ENCODE measurements around the gene RPS6KA6.

RPS6KA6 gene

DNA sequence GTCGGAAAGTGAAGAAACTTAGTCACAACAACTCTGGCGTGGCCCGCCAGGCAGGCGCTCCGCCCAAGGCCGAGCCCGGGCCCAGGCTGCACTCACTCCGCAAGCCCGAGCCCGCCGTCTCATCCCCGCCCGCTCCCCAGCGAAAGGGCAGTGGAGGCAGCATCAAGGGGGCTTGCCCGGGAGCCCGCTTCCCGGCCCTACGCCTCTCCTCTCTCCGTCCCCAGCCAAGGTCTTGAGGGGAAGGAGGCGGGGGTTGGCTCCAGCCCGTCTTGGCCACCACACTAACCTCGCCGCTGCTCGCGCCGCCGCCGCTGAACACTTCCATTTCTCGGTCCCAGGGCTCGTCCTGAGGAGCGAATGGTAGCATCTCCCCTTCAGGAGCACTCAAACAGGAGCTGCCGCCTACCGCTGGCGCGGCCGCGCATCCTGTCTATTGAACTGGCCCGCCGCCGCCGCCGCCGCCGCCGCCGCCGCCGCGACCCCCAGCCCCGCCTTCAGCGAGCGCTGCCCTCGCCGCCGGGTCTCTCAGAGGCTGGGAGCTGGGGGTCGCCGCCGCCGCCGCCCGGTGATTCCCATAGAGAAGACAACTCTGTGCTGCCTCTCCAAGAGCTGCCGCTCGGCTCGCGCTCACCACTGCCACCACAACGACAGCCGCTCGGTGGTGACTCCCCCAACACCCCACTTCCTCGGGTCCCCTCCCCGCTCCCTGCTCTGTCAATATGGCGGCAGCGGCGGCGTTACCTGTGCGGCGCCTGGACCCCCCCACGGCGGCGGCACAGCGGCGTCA is at the start of gene RPS6KA6:
Gene RPS6KA6, minus strand, starts transcription at position 667 of the 787 bp plus-strand sequence. Its CDS starts 300 bp downstream, at position 367.
- DNase-seq: no peak

DNA sequence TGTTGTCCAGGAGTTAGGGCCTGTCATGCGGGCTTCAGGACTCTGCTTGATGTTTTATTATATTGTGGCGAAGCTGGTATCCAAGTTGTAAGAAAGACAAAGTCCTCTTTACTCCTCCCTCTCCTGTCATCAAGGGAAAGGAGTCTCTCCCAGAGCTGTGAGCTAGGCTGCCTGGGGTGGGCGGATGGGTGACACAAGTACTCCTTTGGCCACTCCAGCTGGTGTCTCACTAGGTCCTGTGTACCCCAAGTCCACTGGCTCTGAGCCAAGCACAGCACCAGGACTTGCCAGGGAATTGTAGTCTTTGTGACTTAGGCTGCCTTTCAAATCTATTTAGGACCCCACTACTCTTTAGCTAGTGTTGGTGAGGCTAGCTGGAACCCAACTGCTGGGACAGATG is 36.7 kb upstream of the RPS6KA6 start:
- no peak for DNase-seq

DNA sequence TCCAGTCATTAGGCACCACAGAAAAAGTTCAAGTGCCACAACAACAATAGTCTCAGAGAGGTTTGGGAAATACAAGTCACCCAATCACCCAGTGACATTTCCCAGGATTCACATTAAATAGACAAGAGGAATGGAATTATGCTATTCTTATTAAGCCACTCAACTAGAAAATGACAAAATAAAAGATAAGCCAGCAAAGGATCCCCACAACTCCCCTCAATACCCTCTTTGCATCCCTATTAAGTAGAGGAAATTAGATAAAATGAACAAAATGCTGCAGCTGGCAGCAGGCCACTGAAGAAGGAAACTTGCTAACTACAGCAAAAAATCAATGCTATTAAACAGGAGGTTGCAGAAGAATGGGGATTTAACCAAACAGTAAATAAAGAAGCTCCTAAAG is 35.3 kb upstream of the RPS6KA6 start:
- DNase-seq: no peak

DNA sequence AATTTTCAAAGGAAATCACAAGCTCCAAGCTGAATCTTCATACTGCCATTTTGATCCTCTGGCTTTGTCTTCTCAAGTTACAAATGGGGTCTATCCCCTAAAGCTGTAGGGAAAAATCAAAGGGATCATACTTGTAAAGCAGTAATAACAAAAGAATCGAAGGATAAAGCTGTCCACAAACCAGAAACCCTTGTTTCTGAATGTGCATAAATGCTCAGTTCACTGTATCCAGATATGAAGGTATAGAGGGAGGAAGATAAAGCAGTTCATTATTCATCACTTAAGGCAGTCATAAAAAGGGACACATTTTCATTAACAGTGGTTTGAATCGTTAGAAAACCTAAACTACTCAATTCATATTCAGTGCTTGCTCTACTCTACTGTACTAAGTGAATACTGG is 33.2 kb upstream of the RPS6KA6 start:
- no peak for DNase-seq

DNA sequence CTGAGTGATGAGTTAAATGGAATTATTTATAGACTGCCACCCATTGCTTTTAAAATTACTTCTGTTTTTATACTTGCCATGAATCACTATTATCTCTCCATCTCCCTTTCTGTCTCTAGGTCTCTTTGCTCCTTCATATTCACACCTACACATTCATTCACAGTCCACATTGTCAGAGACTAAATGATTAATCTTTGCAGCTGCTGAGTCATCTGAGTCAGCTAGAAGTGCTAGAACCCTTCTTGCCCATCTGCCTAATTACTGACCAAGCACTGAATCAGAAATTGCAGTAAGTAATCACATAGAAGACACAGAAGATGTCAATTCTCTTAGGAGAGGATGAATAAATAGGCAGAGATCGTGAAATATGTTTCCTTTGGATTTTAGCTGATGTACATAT is 31.6 kb upstream of the RPS6KA6 start:
- no peak for DNase-seq

DNA sequence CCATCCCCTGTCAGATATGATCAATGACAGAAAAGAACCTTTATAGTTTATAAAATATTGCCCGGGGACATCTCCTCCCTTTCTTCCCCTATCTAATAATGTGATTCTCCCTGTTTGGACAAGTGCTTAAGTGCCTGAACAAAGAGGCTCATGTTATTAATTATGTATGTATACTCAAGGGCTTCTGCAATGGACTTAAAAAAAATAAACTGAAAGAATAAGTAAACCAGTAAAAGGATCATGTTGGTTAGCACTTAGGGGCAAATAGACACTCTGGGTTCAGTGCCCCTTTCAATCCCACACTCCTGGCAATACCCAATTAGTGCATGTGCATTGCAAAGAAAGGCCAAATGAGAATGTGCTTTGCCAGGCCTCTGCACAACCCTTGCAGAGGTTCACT is 30.7 kb upstream of the RPS6KA6 start:
- DNase-seq: no peak

DNA sequence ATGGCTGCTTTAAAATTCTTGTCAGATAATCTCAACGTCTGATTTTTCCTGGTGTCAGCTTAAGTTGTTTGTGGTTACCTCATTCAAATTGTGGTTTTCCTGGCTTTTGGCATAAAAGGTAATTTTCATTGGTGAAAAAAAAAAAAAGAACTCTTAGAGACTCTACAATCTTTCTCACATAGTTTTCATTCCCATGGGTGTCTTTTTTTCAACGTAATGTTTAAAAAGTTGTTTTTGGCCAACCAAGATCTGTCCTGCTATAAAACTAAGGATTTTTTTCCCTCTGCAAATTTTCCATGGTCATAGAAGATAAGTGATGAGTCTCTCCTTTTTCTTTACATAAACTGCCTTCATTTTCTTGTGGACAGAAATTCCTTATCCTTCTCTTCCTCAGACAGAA is 28.9 kb upstream of the RPS6KA6 start:
- DNase-seq: no peak

DNA sequence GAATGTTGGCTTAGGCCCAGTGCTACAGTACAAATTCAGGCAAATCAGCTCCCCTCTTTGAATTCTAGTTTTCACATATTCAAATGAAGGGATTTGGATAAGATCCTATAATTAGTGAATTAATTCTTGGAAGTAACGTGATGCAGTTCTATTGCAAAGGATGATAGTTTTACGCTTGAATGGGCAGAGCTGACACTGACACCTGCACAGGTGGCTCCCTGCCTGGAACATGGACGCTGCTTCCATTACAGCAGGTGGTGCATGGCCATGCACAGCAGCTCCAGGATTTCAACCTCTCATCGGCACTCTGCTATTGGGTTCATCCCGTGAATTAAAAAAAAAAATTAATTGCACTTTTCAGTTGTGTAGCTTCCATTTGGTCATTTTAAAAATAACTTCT is 28.4 kb upstream of the RPS6KA6 start:
- no peak for DNase-seq

DNA sequence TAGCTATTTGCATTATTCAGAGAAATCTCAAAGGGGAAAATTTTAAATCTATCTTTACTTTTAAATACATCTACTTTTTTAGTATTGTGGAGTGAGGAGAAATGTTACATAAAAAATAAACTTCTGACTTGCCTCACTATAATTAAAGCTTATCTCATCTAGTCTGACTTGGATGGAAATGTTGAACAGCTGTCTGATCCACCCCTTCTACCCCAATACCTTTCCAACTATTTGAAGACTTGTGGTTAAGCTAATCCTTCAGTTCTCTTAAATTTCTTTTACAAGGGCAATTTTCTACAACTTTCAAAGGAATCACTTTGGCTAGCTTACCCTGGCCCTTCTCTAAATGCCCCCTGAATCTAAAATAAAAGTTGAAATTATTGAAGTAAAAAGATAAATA is 17.3 kb upstream of the RPS6KA6 start:
- no peak for DNase-seq

DNA sequence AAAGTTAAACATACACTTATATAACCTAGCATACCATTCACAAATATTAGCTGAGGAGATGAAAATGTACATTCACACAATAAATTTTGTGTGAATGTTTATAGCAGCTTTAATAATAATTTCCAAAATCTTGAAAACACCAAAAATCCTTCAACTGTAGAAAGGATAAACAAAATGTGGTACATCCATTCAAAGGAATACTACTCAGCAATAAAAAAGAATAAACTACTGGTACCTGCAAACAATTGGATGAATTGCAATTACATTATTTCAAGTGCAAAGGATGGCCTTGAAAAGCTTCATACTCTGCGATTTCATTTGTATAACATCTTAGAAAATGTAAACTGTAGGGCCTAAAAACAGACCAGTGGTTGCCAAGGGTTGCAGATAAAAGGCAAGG is 11.7 kb upstream of the RPS6KA6 start:
- DNase-seq: no peak

DNA sequence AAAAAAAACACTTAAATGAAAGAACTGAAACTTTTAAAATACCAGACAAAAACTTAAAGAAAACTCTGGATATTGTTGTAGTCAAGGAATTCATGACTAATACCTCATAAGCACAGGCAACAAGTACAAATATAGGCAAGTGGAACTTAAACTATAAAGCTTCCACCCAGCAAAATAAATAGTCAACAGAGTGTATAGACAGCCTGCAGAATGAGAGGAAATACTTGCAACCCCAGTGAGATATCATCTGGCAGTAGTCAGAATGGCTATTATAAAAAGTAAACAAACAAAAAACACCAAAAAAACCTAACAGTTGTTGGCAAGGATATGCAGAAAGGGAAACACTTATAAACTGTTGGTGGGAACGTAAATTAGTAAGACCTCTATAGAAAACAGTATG is 9.6 kb upstream of the RPS6KA6 start:
- no peak for DNase-seq

DNA sequence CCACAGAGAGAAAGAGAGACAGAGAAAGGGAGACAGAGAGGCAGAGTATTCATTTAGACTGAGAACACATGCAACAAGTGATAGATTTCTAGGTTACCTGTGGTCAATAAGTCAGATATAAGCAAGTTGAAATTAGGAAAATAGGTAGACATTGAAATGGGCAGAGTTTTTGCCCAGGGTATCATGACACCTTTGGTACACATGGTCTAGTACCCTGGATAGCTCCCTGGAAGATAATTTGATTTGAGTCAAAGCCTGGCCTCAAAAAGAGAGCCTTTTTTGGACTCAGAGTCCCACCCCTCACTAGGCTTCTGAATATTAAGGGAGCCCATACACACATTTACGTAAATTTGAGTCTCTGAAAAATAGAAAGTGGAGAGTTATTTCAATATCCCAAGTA is 4.0 kb upstream of the RPS6KA6 start:
- no peak for DNase-seq

DNA sequence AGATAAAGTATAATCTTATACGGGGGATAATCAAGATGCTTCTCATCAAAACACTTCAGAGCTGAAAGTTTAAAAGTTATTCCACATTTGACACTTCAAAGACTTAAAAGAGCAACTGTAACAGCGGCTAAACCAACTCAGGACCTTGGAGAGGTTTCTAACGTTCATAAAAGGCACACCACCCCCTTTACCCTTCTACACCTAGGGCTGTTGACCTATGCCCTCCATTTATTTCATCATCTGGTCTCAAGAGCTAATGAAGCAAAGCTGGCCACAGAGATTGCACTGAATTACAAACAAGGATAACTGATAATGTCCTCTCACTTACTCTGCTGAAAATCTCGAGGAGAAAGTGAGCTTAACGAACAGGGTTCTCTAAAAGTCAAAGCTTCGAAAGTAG is 1.1 kb upstream of the RPS6KA6 start:
- DNase-seq: no peak

DNA sequence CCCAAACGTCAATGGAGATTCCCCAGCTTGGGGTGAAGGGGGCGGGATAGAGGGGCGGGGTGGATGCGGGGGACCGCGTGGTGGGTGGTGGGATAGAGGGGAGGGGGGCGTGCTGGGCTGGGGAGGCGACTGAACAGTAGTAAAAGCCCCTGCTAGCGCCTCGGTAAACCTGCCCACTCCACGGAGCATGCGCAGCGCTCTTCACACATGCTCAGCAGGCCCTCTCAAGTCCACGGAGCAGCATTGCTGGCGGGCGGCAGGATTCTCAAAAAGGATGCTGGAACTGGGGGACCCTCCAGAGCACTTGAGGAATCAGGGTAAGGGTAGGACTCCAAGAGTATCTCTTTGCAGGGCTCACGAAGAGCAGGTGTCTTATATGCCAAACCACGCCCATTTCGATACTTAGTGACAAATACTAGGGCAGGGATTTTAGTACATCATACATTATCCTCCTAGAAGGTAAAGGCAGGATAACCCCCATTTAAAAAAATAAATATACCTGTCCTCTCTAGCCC is 378 bp upstream of the RPS6KA6 start:
- DNase-seq: no peak

DNA sequence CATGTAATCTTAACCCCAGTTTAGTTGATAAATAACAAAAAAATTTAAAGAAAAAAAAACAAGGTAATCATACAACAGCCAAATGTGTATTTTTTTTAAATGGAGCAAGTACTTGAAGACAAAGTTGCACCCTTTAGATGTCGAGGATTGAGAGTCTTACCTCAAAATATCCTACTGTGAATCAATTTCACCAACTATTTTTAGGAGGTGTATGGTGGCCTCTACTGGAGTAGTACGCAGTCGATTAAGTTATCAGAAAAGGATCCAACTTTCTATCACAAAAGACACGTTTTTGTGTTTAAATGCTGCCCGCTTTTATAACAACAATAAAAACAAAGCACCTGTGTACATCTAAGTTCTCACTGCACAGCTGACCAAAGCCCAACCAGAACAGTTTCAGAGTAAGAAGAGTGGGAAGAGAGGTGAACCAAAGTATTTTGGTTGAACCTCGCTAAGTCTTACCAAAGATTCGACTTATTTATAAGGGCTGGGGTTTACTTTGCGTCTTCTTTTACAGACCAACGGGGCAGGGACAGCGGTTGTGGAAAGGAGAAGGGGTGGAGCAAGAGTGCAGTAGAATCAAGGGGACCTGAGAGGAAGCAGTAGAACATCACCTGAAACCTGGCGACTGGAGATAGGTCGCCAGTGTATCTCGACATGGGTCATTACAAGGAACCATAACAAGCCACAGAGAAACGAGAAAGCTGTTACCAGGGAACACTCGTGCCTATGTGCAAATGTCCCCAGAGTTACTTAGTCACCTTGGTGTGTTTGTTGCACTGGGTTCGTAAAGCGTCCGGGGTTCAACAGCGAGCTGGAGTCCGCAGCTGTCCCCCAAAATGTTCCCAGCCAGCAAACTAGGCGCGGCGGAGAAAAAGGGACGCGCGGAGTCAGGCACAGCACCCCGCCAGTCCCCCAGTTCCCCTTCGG is 1.1 kb downstream of the RPS6KA6 start:
- DNase-seq: no peak

DNA sequence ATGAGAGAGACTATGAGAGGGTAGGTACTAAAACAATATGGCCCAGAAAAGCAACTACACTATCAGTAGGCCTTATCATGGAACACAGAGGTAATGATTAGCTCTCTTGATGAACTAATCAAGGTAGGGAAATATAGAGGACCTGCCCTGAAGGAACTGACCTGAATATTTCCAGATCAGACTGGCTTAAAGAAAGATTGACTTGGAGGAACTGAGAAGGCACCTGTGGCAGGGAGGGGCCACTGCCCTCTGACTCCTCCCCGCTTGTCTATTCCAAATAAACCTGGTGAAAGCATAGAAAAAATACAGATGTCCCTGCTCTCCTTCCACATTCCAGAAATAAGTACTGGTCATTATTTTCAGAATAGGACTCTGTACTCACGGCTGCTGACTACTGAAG is 5.5 kb downstream of the RPS6KA6 start:
- no peak for DNase-seq

DNA sequence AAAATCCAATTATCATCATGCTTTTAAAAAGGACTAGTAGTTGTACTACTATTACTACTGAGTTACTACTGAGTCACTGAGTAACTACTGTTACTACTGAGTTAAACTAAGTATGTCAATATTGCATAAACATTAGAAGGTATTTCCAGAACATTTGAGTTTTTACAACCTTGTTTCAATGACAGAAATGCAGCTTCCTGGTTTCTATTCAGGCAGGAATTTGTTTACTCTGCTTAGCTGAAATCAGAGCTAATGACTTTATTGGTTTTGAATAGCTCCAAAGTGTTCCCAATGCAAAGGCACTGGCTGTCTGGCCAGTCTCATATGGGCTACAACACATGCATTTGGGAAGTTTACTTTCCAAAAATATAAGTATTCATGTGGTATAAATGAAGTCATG is 12.0 kb downstream of the RPS6KA6 start:
- DNase-seq: no peak

DNA sequence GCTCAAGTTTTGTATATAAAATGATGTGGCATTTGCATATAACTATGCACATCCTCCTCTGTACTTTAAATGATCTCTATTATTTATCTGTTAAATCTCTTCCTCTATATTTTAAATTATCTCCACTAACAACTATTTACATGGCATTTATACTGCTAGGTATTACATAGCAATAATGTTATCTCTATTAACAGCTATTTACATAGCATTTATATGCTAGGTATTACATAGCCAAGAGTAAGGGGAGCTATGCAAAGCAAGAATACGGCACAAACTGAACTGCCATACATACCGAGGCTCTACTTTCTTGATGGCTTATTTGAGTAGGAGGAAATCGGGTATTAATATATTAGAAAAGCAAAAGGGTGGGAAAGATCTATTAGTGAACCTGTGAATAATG is 12.7 kb downstream of the RPS6KA6 start:
- DNase-seq: no peak

DNA sequence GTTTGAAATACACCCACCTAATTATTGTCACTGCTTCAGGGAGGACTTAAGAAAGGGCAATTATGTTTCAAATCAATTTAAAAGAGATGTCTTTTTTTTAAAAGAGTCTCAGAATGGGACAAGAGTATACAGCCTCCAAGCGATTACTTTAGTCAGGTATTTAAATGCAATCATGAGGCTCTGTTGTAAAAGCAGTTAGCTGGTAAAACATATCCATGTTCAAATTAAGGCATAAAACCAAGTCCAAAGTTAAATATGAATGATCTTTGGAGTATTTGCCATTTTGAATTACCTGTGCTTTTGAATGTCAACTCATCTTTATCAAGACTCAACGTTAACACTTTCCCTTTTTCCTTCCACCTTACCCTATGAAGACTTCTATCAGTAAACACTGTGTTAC is 13.7 kb downstream of the RPS6KA6 start:
- no peak for DNase-seq

DNA sequence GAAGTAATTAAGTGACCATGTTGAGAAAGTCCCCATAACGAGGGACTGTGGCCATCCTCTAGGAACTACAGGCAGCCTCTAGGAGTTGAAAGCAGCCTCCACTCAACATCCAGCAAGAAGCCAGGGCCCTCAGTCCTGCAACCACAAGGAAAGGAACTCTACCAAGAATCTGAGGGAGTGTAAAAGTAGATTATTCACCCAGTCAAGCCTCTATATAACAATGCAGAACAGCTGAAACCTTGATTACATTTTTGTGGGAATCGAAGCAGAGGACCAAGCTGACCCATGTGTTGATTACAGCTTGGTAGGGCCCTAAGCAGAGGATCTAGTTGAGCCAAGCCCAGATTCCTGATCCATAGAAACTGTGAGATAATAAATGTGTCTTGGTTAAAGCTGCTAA is 17.1 kb downstream of the RPS6KA6 start:
- DNase-seq: no peak

DNA sequence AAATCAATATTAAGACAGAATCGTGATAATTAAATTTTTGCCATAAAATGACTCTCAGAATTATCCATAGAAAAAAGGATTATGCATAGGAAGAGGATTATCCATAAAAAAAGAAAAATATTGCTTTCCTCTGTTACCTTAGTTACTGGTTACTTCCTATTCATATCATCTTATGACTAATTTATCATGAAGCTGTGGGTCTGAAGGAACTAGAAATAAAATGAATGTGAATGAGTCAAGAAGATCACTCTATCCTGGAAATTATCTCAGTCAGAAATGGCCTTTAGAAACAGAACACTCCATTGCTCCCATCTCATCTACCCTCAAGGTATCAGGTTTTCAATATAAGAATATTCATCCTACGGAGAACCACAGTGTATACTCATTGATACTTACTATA is 19.4 kb downstream of the RPS6KA6 start:
- no peak for DNase-seq

DNA sequence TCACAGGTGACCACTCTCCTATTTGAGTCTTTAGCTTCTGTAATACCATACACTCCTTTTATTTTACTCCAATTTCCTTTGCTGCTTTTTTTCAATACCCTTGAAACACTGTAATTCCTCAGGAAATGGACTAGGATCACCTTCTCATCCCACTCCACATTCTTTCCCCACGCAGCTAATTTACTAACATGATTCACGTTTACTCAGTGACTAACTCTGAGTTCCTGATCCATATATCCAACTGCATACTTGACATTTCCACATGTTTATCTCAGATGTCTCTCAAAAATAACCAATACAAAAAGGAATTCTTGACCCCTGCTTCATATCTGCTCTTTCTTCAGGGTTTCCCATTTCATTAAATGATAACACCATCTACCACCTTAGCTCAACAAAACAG is 19.9 kb downstream of the RPS6KA6 start:
- no peak for DNase-seq

DNA sequence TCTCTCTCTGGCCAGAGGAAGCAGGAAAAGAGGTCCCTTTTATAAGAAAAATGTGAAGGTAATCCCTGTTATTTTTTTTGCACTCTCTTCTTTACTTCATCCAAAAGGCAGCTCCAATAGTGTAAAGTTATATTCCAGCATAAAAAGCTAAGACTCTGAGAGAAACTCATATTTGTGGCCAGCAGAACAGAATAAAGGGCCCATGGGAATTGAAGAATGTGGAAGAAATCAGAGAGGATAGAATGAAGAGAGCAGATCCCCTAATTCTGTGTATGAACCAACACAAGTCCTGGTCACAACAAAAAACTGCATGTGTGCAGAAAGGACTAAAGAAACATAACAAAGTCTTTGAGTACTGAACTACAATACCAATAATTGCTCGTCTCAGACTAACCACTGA is 22.3 kb downstream of the RPS6KA6 start:
- no peak for DNase-seq

DNA sequence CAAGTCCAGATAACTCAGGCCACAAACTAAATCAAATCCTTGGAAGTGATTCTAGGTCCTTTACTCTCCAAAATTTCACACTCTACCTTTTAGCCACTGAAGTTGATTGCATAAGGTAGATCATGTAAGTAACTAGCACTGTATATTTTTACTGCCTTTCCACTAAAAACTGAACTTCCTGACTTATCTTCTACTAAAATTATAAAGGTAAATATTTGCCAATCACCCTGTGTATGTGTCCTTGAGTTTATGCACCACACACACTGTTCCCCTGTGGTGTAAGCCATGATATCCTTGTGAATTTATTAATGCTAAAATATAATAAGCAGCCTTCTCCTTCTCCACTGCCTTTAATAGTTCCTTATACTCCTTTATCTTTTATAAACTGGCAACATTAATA is 25.6 kb downstream of the RPS6KA6 start:
- no peak for DNase-seq
